ENCODE measurements around the gene CAMK2B.

Gene CAMK2B

DNA sequence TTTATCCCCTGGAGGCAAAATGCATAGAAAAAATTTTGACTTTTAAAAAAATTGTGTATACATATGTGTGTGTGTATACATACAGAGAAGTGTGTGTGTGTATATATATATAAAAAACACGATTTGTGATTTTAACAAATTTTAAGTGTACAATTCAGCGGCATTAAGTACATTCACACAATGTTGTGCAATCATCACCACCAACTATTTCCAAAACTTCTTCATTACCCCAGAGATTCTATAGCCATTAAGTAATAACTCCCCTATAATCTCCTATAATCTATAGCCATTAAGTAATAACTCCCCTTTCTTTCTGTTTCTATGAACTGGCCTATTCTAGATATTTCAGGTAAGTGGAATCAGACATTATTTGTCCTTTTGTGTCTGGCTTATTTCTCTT is 20.7 kb upstream of the CAMK2B start:
- DNase-seq, result no peak
- Histone ChIP-seq H2AFZ (ENCODE audit: low read depth, low read length) (no peak overlapping the region), H3K4me1 (ENCODE audit: insufficient read depth, low read length) (no peaks in the 10 kb centered on the region), H3K27ac (ENCODE audit: low read length) (no peak overlapping the region), H3K9me3 (ENCODE audit: insufficient read depth, low read length, severe bottlenecking) (peaks cover 5% of the 10 kb centered on the region), H3K36me3 (ENCODE audit: insufficient read depth, low read length) (no peaks in the 10 kb centered on the region), H3K79me2 (ENCODE audit: insufficient read depth, low read length) (no peaks in the 10 kb centered on the region), H3K27me3 (ENCODE audit: insufficient read depth, low read length, poor library complexity) (peaks cover 9% of the 10 kb centered on the region), H4K20me1 (ENCODE audit: insufficient read depth, low read length) (no peaks in the 10 kb centered on the region), H3K4me2 (ENCODE audit: insufficient read depth, low read length) (no peak overlapping the region), H3K4me3 (ENCODE audit: low read depth in 1 of 2, low read length in 2 of 2) (no peak overlapping the region), H3K9ac (ENCODE audit: low read depth, low read length) (no peak overlapping the region)
- ATAC-seq (ENCODE audit: insufficient read depth, low read depth), result no peak
- TF ChIP-seq EZH2 (IDR thresholded peaks at IDR 0.05; ENCODE audit: borderline replicate concordance, low read depth, low read length, severe bottlenecking) (no peak), CTCF (IDR thresholded peaks at IDR 0.05; ENCODE audit: borderline replicate concordance, extremely low read depth, low read length, poor library complexity, severe bottlenecking) (no peak)

DNA sequence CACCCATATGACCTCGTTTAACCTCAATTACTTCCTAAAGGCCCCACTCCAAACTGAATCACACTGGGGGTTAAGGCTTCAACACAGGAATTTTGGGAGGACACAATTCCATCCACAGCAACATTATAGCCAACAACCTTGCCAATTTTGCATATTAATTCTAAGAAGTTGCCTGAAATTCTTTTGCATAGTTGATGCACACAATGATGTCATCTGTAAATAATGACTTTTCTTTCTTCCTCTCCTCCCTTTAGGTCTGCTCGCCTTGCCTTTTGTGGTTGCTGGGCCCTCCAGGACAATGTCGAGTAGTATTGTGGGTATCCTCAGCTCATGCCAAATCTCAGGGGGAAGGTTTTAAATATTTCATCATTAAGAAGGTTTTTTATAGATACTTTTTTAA is 16.0 kb upstream of the CAMK2B start:
- Histone ChIP-seq H4K20me1 (ENCODE audit: insufficient read depth, low read length) (no peaks in the 10 kb centered on the region), H3K27me3 (ENCODE audit: insufficient read depth, low read length, poor library complexity) (peaks cover 8% of the 10 kb centered on the region), H2AFZ (ENCODE audit: low read depth, low read length) (no peak overlapping the region), H3K4me1 (ENCODE audit: insufficient read depth, low read length) (no peaks in the 10 kb centered on the region), H3K9me3 (ENCODE audit: insufficient read depth, low read length, severe bottlenecking) (no peaks in the 10 kb centered on the region), H3K79me2 (ENCODE audit: insufficient read depth, low read length) (no peaks in the 10 kb centered on the region), H3K36me3 (ENCODE audit: insufficient read depth, low read length) (no peaks in the 10 kb centered on the region), H3K4me2 (ENCODE audit: insufficient read depth, low read length) (no peak overlapping the region), H3K9ac (ENCODE audit: low read depth, low read length) (no peak overlapping the region), H3K4me3 (ENCODE audit: low read depth in 1 of 2, low read length in 2 of 2) (no peak overlapping the region), H3K27ac (ENCODE audit: low read length) (no peak overlapping the region)
- DNase-seq (no peak), ATAC-seq (ENCODE audit: insufficient read depth, low read depth) (no peak)
- TF ChIP-seq EZH2 (IDR thresholded peaks at IDR 0.05; ENCODE audit: borderline replicate concordance, low read depth, low read length, severe bottlenecking), result no peak
- TF ChIP-seq CTCF (IDR thresholded peaks at IDR 0.05; ENCODE audit: borderline replicate concordance, extremely low read depth, low read length, poor library complexity, severe bottlenecking), result no peak

DNA sequence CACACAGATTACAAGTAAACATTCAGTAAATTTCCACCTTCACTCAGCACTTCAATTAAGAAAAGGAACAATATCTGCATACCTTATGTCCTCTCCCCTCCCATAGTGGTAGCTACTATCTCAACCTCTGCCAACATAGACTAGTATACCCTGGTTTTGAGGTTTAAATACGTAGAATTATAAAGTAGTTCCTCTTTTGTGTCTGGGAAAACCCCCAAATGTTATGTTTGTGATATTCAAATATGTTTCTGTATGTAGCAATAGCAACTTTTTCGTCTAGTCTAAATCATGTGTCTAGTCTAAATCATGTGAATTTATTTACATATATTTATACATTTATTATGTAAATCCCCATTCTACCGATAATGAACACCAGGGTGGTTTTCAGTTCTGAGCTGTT is 13.2 kb upstream of the CAMK2B start:
- Histone ChIP-seq H3K4me3 (ENCODE audit: low read depth in 1 of 2, low read length in 2 of 2) (no peak overlapping the region), H4K20me1 (ENCODE audit: insufficient read depth, low read length) (no peaks in the 10 kb centered on the region), H3K9me3 (ENCODE audit: insufficient read depth, low read length, severe bottlenecking) (no peaks in the 10 kb centered on the region), H3K27me3 (ENCODE audit: insufficient read depth, low read length, poor library complexity) (peaks cover 7% of the 10 kb centered on the region), H3K79me2 (ENCODE audit: insufficient read depth, low read length) (no peaks in the 10 kb centered on the region), H3K36me3 (ENCODE audit: insufficient read depth, low read length) (no peaks in the 10 kb centered on the region), H3K4me2 (ENCODE audit: insufficient read depth, low read length) (no peak overlapping the region), H3K9ac (ENCODE audit: low read depth, low read length) (no peak overlapping the region), H2AFZ (ENCODE audit: low read depth, low read length) (no peak overlapping the region), H3K27ac (ENCODE audit: low read length) (no peak overlapping the region), H3K4me1 (ENCODE audit: insufficient read depth, low read length) (no peaks in the 10 kb centered on the region)
- ATAC-seq (ENCODE audit: insufficient read depth, low read depth) (no peak), DNase-seq (no peak)
- no peak for TF ChIP-seq EZH2 (IDR thresholded peaks at IDR 0.05; ENCODE audit: borderline replicate concordance, low read depth, low read length, severe bottlenecking)
- TF ChIP-seq CTCF (IDR thresholded peaks at IDR 0.05; ENCODE audit: borderline replicate concordance, extremely low read depth, low read length, poor library complexity, severe bottlenecking), result no peak

DNA sequence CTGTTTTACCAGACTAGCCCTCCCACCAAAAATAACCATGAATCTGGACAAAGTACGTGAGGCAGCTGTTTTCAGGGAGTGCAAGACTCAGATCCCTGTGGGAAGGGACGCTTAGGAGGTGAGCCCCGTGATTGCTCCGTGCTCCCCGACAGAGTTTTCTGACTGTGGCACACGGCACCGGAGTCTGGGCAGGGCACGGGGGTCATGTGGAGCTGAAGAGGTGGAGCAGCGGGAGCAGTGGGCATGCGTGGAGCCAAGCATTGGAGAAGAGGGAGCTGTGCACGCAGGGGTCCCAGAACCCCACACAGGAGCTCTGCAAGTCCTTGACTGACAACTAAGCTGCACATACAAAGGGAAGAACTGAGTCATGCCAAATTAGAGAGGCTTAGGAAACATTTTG is 11.1 kb upstream of the CAMK2B start:
- ATAC-seq (ENCODE audit: insufficient read depth, low read depth), result no peak
- no peak overlapping the region for H2AFZ ChIP-seq (ENCODE audit: low read depth, low read length)
- no peaks in the 10 kb centered on the region for H4K20me1 ChIP-seq (ENCODE audit: insufficient read depth, low read length)
- H3K27me3 ChIP-seq (ENCODE audit: insufficient read depth, low read length, poor library complexity), result peaks cover 7% of the 10 kb centered on the region
- H3K36me3 ChIP-seq (ENCODE audit: insufficient read depth, low read length), result no peaks in the 10 kb centered on the region
- H3K4me2 ChIP-seq (ENCODE audit: insufficient read depth, low read length), result no peak overlapping the region
- H3K27ac ChIP-seq (ENCODE audit: low read length), result no peak overlapping the region
- DNase-seq, result no peak
- H3K4me3 ChIP-seq (ENCODE audit: low read depth in 1 of 2, low read length in 2 of 2), result no peak overlapping the region
- TF ChIP-seq EZH2 (IDR thresholded peaks at IDR 0.05; ENCODE audit: borderline replicate concordance, low read depth, low read length, severe bottlenecking) (no peak), CTCF (IDR thresholded peaks at IDR 0.05; ENCODE audit: borderline replicate concordance, extremely low read depth, low read length, poor library complexity, severe bottlenecking) (no peak)
- H3K9me3 ChIP-seq (ENCODE audit: insufficient read depth, low read length, severe bottlenecking), result no peaks in the 10 kb centered on the region
- H3K79me2 ChIP-seq (ENCODE audit: insufficient read depth, low read length), result no peaks in the 10 kb centered on the region
- H3K9ac ChIP-seq (ENCODE audit: low read depth, low read length), result no peak overlapping the region
- H3K4me1 ChIP-seq (ENCODE audit: insufficient read depth, low read length), result no peaks in the 10 kb centered on the region
